ENCODE measurements around the gene TLR5. TPM values are rescaled to one million over a fixed set of nuclear protein-coding genes. Genes with fewer than 3 reads are reported as not detected.

The TLR5 gene
- total RNA-seq, 1 donor from 2014 or later: 11.1 TPM

DNA sequence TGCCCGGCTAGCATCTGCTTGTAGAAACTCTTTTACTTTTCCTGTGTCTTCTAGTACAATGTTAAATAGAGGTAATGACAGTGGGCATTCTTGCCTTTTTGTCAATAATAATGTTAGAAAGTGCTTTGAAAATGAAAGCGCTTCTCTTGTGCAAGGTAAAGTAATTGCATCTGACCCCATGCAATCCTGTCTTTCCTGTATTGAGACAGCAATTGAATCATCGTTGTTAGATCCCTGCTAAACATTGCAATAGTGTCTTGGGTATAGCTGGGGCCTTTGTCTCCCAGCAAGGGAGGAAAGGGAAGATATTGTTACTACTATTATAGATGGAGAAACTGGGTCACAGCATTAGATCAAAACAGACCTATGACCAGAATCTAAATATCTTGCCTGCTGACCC is 80.9 kb downstream of the TLR5 start:
- peak; percentile 78 for ATAC-seq

- ATAC-seq: no peak
Measured at GRCh38 chr1:223059526-223059925, 83.5 kb downstream of the TLR5 start.

Other genes with a start within 250 kb of the TLR5 start
- 42.2 TPM for gene SUSD4, start 220.9 kb upstream of the TLR5 start, total RNA-seq